GM21723 (cell line): Measurements from ENCODE around the gene ESRRB.
"Not testable (repeated sequence)": the region's sequence is repeated elsewhere in the genome, so short reads cannot be mapped to it uniquely, and the experiment has no call there.

Experiments used
- ATAC-seq: cut with Tn5 transposase; IDR thresholded peaks from one replicate; pipeline ENCODE4 v1.9.1; 2021; ENCODE audit warnings: mild to moderate bottlenecking, moderate library complexity; ENCODE audit not compliant: unreplicated experiment

ESRRB gene

DNA sequence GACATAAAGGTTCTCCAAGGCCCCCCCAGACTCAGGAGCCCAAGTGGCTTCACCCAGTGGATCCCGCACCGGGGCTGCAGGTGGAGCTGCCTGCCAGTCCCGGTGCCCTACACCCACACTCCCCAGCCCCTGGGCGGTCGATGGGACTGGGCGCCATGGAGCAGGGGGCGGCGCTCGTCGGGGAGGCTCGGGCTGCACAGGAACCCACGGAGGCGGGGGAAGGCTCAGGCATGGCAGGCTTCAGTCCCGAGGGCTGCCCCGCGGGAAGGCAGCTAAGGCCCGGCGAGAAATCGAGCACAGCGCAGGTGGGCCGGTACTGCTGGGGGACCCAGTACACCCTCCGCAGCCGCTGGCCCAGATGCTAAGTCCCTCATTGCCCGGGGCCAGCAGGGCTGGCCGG is 160.7 kb downstream of the ESRRB start:
- not testable (repeated sequence) for ATAC-seq

DNA sequence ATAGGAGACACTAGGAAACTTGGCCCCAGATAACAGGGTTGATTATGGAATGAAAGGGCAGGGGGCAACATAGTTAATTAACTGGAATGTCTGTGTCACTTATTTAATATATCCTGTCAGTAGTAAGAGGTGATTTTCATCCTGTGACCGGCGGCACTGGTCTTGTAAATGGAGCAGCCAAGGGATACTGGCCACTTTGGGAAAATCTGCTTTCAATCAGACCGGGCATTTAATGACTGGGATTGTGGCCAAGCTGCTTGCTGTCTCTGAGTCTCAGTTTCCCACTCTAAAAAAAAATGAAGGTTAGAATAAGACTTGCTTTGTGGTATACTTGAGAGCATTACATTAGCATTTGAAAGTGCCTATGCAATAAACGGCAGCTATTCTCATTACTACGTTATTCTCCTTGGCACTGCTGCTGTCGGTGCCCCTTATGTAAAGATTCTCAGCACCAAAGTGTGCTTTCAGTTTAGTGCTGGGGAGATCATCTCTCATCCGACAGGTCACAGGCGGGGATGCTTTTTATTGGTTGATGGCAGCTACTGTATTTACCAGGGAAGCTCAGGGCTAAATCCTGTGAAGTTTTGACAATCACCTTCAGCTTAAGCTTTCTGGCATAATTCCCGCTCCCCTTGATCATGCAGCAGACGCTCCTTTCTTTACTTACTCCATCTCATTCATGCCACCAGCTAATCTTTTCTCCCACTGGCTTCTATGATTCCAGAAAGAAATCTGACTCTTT is 162.1 kb downstream of the ESRRB start:
- no peak for ATAC-seq

DNA sequence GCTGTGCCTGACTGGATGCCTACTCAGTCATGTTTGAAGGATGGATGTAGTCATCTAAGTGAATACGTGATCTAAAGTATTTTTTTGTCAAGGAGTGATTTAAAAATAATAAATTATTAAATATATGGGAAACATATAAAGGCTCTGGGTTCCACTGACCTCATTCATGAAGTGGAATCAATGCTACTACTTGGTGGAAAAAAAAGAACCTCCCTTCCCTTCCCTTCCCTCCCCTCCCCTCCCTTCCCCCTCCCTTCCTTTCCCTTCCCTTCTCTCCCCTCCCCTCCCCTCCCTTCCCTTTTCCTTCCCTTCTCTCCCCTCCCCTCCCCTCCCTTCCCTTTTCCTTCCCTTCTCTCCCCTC is 162.7 kb downstream of the ESRRB start:
- no peak for ATAC-seq

DNA sequence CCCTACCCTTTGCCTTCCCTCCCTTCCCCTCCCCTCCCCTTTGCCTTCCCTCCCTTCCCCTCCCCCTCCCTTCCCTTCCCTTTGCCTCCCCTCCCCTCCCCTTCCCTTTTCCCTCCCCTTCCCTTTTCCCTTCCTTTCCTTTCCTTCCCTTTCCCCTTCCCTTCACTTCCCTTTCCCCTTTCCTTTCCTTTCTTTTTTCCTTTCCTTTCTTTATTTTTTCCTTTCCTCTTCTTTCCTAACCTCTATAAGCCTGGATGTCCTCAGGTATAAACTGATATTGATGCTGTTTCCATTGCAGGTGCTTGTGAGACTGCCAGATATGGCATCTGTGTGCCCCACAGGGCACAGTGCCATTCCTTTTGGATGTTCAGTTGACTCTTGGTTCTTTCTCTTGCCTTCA is 163.2 kb downstream of the ESRRB start:
- ATAC-seq: no peak

DNA sequence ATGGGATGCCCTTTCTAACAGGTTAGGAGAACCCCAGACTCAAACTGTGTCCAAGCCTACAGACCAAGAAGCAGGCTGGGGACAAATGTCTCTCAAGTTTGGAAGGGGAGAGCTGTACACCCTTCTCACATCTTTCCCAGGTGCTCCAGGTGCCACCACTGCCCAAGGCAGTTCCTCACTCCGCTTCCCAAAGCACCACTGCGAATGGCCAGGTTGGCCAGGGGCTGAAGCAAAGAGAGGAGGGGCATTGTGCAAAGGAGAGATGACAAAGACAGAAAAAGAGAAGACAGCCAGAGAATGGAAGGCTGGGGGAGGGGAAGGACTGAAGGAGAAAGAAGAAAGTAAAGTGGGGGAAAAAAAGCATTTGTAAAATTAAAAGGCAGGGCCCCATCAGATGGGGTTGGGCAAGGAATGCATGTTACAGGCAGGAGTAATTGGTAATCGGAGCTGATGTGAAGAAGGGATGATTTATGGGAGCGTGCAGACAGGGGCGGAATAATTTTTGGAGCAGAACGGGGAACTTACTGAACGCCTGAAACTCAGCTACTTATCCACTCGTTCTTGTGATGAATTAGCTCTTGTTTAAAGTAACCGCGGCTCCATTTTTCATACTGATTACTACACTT is 165.8 kb downstream of the ESRRB start:
- no peak for ATAC-seq

DNA sequence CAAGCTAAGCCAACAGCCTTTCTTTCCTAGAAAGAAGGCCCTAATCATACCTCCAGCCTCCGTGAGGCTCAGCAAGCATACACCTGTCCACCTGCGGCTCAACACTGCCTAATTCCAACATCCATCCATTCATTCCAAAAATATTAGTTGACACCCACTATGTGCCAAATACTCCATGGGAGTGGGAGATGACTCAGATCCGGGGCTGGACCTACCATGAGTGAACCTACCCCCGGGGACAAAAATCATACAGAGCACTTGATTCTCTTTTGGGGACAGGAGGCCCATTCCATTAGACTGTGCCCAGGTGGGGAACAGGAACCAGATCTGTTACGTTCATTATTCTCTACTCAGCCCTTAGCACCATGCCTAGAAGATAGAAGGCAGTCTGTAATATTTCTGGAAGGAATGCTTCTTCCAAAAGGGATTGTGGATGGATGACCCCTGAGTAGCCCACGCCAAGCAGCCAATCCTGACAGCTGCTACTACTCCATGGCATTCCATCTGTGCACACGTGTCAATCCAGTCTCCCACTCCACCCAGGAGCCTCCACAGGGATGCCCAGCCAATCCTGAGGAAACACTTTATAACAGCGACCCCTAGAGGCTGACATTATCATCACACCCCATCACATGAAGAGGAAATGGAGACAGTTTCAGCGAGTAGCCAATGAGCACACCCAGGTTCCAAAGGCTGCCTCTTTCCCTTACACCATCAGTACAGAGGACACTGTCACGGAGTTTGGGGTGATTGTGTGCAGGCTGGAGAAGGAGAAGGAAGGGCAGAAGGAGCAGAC is 170.7 kb downstream of the ESRRB start:
- ATAC-seq: no peak

DNA sequence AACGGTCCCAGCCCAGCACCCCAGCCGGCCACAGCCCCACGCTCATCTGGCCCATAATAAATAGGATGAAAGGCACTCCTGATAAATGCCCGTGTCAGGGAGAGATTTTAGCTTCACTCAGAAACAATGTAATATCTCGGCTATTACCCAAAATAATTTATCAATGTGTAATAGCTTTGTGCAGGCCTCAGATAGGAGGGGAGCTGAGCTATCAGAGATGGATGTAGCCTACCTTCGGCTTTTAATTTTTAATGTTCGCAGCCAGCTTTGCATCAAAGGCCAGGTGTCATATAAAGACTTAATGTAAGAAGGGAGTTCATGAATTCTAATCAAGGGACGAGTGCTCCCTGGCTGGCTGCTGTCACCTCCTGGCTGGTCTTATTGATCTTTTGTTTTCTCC is 171.9 kb downstream of the ESRRB start:
- no peak for ATAC-seq

DNA sequence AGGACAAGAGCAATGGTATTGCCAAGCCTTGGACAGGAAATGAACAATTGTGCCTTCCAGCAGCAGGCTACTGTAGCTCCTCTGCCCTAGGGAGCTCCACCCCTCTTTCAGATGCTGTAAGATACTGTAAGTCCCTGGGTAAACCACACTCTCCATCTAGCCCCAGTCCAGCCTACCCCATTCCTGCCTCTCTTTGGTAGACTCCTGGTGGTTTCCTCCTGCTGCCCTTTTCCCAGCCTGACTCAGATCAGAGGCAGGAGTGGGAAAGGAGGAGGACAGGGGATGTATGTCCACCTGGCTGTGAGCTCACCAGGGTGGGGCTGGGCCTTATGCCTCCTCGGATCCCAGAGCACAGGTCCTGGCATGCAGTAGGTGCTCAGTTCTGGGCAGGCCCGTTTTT is 174.6 kb downstream of the ESRRB start:
- ATAC-seq: no peak

DNA sequence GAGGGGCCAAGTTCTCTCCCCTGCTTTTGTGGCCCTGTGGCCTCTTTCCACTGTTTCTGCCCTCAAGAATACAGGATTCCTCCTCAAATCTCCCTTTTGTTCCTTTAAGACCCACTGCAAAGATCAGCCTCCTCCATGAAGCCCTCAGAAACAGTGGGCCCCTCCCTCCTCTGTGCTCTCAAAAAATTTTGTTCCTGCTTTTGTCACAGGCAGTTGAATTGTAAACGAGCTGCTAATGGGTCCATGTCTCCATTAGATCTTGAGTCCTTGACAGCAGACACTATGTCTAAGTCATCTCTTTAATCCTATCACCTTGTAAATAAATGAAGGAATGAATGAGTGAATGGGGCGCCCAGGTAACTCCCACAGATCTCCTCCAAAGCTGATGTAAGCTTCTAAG is 175.2 kb downstream of the ESRRB start:
- ATAC-seq: no peak
